Fibroblast of villous mesenchyme (primary cell): ENCODE results near the gene SEZ6L2. TPM values are rescaled to one million over a fixed set of nuclear protein-coding genes. Genes with fewer than 3 reads are reported as not detected.
A peak's percentile ranks its signal among the peaks of the same experiment; 100 is the strongest.
"Not testable (repeated sequence)": the region's sequence is repeated elsewhere in the genome, so short reads cannot be mapped to it uniquely, and the experiment has no call there.

Experiments used
- DNase-seq: peaks from one replicate; pipeline ENCODE4 v3.0.0-alpha.2; 2010; ENCODE audit warnings: low read depth
- H3K4me3 ChIP-seq: 2 replicates; pipeline ENCODE4 v1.5.1; 2011; ENCODE audit warnings: low read depth, mild to moderate bottlenecking, low read length
- CTCF ChIP-seq: IDR thresholded peaks from 2 replicates; pipeline ENCODE4 v1.5.1; 2012; ENCODE audit warnings: low read depth, mild to moderate bottlenecking, low read length; ENCODE audit not compliant: insufficient read depth
- total RNA-seq: library from RNA; depleted of rRNA; stranded (reverse); fragments of >200 nt; gene quantifications from 2 replicates; pipeline ENCODE4 v1.2.3, GENCODE V29; 2012

Gene SEZ6L2
- total RNA-seq, result 2.6 and 4.7 TPM in 2 replicates

DNA sequence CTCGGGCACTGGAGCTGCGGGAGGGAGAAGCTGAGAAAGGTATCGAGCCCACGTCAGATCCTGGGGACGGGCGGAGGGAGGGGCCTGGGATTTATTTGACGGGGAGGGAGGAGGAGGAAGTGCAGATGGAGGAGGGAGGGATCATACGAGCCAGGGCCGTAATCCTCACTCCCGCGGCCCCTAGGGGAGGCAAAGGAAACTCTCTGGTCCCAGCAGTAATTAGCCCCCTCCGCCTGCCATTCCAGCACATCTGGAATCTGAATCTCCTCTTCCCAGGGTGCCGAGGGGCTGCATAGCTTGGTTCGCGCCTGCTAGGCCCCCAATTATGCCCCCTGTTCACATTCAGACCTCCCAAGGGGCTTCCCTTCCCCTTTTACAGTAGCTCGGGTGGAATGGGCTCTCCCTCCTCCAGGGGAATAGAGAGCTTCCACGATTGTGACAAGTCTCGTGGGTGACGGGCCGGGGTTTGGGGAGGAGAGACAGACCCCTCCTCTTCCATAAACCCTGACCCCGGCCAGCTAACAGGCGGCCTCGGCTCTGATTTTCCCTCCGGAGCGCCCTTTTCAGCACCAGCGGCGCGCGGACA, at the start of gene SEZ6L2:
TSS of gene SEZ6L2 (minus strand) at position 35 of the 586 bp plus-strand sequence. CDS start 531 bp downstream, outside the sequence.
- TF ChIP-seq CTCF, result peak; percentile 46
- H3K4me3 ChIP-seq, result peak within 1 kb of the TSS; percentile 78
- peak; percentile 93 for DNase-seq

GRCh38 chr16:29947897-29948296, 48.5 kb upstream of the SEZ6L2 start:
- TF ChIP-seq CTCF, result no peak
- DNase-seq, result no peak
- no peak overlapping the region for H3K4me3 ChIP-seq

DNA sequence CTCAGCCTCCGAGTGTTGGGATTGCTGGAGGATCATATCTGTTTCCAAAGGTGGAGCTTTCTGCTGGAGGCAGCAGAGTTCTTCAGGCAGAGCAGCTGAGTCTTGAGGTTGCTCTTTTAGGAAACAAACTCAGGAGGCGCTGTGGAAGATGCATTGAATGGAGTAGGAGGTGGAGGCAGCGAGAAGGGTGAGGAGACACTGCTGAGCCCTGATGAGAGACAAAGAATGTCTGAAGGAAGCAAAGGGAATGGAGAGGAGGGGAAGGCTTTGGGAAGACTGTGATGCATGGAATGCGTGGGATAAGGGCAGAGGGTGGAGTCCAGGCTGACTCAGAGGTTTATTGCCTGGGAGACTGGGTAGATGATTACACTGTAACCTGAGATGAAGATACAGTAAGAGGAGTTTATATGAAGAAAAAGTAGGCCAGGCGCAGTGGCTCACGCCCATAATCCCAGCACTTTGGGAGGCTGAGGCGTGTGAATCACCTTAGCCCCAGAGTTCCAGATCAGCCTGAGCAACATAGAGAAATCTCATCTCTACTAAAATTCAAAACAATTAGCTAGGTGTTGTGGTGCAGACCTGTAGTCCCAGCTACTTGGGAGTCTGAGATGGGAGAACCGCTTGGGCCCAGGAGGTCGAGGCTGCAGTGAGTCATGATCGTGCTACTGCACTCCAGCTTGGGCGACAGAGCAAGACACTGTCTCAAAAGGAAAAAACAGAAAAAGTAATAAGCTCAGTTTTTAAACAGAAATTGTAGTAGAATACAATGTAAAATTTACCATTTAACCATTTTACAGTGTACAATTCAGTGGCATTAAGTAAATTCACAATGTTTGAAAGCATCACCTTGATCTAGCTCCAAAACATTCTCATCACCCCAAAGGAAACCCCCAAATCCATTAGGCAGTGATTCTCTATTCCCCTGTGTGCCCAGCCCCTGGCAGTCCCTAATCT, 44.8 kb upstream of the SEZ6L2 start:
- TF ChIP-seq CTCF, result peak; percentile 53
- DNase-seq, result peak; percentile 99
- H3K4me3 ChIP-seq, result no peak overlapping the region

DNA sequence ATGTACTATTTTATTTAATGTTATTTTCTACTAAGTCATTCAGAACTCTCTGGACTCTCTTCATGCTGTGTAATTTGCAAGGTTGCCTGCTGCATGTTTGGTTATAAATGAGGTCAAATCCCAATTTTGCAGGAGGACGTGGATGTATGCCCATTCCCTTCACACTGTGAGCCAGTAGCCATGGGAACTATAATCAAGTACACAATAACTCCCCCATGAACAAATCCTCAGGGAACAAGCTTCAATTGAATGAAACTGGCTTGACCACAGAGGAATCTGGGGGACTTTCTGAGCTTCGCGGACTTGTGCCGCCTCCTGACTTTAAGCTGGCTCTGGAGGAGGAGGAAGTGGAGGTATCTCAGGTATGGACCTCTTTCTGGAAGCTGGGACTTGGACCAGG, 41.3 kb upstream of the SEZ6L2 start:
- H3K4me3 ChIP-seq, result no peak overlapping the region
- no peak for TF ChIP-seq CTCF
- DNase-seq, result no peak

GRCh38 chr16:29931750-29932149, 32.4 kb upstream of the SEZ6L2 start:
- H3K4me3 ChIP-seq, DNase-seq: not testable (repeated sequence)

- DNase-seq, result peak; percentile 87
- H3K4me3 ChIP-seq, result peak overlapping the region; percentile 86
- no peak for TF ChIP-seq CTCF
Measured at GRCh38 chr16:29927070-29927905, 27.9 kb upstream of the SEZ6L2 start.

- DNase-seq, result peak; percentile 40
- no peak for TF ChIP-seq CTCF
- peak overlapping the region; percentile 86 for H3K4me3 ChIP-seq
Measured at GRCh38 chr16:29926711-29927052, 27.3 kb upstream of the SEZ6L2 start.
